Dendritic cell treated with granulocyte-macrophage colony-stimulating factor and Interleukin-4, amounts not matched to agents 40 ng/mL and 50 ng/mL, for 4 days (primary cell): ENCODE data around the gene ANKRD18B.
"Not testable (repeated sequence)": the region's sequence is repeated elsewhere in the genome, so short reads cannot be mapped to it uniquely, and the experiment has no call there.

Source experiments
- H3K27ac Mint-ChIP-seq: one replicate; pipeline ENCODE4 v1.8.0; 2022; ENCODE audit warnings: mild to moderate bottlenecking, mixed read lengths
- H3K27me3 Mint-ChIP-seq: one replicate; pipeline ENCODE4 v1.8.0; 2022; ENCODE audit warnings: mild to moderate bottlenecking, mixed read lengths
- H3K36me3 Mint-ChIP-seq: one replicate; pipeline ENCODE4 v1.8.0; 2022; ENCODE audit warnings: low read depth, mixed read lengths
- H3K4me1 Mint-ChIP-seq: one replicate; pipeline ENCODE4 v1.8.0; 2022; ENCODE audit warnings: low read depth, mixed read lengths
- H3K4me3 Mint-ChIP-seq: one replicate; pipeline ENCODE4 v1.8.0; 2022; ENCODE audit warnings: mild to moderate bottlenecking, moderate library complexity, mixed read lengths
- H3K9me3 Mint-ChIP-seq: one replicate; pipeline ENCODE4 v1.8.0; 2022; ENCODE audit warnings: mixed read lengths
- intact Hi-C: fragments of 100-400 bp; cut with micrococcal nuclease; formaldehyde crosslinking; loops from one replicate; pipeline ENCODE4 v1.15.0; 2022

The ANKRD18B gene

DNA sequence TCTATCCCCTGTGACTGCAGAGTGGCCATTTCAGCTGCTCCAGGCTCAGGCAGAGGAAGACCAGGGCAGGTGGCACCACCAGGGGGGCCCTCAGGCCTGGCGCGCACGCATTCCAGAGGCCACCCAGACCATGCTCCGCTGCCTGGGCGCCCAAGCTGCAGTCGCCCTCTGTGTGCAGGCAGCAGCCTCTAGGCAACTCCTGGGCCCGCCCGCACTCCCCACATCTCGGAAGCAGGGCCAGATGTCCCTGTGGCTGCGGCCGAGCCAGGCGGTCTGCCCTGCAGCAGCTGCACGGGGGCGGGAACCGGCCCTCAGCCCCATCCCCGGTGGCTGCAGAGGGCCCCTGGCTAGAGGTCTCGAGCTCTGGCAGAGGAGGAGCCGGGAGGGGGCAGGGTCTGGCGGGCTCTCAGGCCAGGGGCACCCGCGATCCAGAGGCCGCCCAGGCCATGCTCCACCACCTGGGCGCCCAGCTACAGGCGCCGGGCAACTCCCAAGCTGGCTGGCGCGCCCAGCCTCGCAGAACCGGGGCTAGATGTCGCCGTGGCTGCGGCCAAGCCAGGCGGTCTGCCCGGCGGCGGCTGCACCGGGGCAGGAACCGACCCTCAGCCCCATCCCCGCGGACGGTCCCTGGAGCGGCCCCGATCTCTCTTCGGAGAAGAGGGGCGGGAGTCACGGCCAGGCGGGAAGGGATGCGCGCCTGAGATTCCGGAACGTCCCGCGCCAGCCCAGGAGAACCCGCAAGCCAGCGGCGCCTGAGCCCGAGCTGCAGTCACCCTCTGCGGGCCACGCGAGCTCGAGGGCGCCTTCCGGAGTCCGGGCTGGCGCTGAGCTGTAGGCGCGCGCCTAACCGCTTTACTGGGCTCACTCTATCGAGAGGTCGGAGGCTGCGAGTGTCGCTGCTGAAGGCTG lies at the start of gene ANKRD18B:
ANKRD18B (plus strand) TSS at position 855 of the 909 bp plus-strand sequence. CDS start 239 bp downstream, outside the sequence.
- not testable (repeated sequence) for H3K27ac Mint-ChIP-seq

GRCh38 chr9:33475357-33475756 lies 48.7 kb upstream of the ANKRD18B start:
- Mint-ChIP-seq H3K27me3 (no peaks in the 10 kb centered on the region), H3K27ac (no peak overlapping the region), H3K4me3 (no peak overlapping the region), H3K9me3 (no peaks in the 10 kb centered on the region), H3K4me1 (peaks cover 19% of the 10 kb centered on the region), H3K36me3 (peaks cover 33% of the 10 kb centered on the region)
- intact Hi-C loops, result loop anchor here (10.0 kb wide), 1 partner anchor 181 kb away; the partner anchor contains the start of gene NFX1

More for the DNA sequence above, at the start of gene ANKRD18B:
- H3K9me3 Mint-ChIP-seq, intact Hi-C loops, H3K4me1 Mint-ChIP-seq, H3K36me3 Mint-ChIP-seq: not testable (repeated sequence)
- Mint-ChIP-seq H3K27me3 (peaks cover 60% of the 10 kb centered on the region), H3K4me3 (peak within 1 kb of the TSS; percentile 18)

DNA sequence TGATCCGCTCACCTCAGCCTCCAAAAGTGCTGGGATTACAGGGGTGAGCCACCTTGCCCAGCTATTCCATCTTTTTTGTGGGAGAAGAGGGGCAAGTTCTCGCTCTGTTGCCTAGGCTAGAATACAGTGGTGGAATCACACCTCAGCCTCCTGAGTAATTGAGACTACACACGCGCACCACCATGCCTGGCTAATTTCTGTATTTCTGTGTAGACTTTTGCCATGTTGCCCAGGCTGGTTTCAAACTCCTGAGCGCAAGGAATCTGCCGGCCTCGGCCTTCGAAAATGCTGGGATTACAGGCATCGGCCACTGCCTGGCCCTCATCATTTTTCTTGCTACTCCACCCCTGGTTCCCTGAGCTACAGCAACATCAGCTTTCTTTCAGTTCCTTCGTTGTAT lies 47.5 kb upstream of the ANKRD18B start:
- H3K27me3 Mint-ChIP-seq, result no peaks in the 10 kb centered on the region
- H3K9me3 Mint-ChIP-seq, result no peaks in the 10 kb centered on the region
- no peak overlapping the region for H3K4me3 Mint-ChIP-seq
- H3K36me3 Mint-ChIP-seq, result peaks cover 21% of the 10 kb centered on the region
- no peak overlapping the region for H3K27ac Mint-ChIP-seq
- H3K4me1 Mint-ChIP-seq, result peaks cover 14% of the 10 kb centered on the region
- intact Hi-C loops, result loop anchor here (10.0 kb wide), 1 partner anchor 182 kb away; the partner anchor contains the start of gene NFX1

DNA sequence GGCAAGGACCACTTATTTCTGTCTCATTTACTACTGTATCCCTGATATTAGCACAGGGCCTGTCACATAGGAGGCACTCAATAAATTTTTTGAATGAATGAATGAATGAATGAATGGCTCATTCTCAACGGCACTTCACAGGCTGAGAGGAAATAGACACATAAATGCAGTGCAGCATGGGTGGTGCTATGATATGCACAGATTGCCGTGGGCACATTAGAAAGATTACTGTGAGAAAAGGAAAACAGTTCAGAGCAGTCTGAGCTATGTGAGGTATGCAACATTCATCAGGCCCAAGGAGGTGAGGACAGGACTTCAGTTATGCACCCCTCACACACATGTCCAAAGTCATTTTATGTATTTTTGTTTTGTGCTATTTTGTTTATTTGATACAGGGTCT lies 43.9 kb upstream of the ANKRD18B start:
- H3K27me3 Mint-ChIP-seq, result no peaks in the 10 kb centered on the region
- H3K4me3 Mint-ChIP-seq, result no peak overlapping the region
- H3K4me1 Mint-ChIP-seq, result no peaks in the 10 kb centered on the region
- no peak overlapping the region for H3K27ac Mint-ChIP-seq
- intact Hi-C loops, result no loop called here
- no peaks in the 10 kb centered on the region for H3K9me3 Mint-ChIP-seq
- no peaks in the 10 kb centered on the region for H3K36me3 Mint-ChIP-seq

GRCh38 chr9:33480976-33481375 lies 43.1 kb upstream of the ANKRD18B start:
- Mint-ChIP-seq H3K27ac (no peak overlapping the region), H3K36me3 (no peaks in the 10 kb centered on the region), H3K9me3 (no peaks in the 10 kb centered on the region), H3K4me3 (no peak overlapping the region), H3K4me1 (no peaks in the 10 kb centered on the region), H3K27me3 (no peaks in the 10 kb centered on the region)
- intact Hi-C loops, result no loop called here

DNA sequence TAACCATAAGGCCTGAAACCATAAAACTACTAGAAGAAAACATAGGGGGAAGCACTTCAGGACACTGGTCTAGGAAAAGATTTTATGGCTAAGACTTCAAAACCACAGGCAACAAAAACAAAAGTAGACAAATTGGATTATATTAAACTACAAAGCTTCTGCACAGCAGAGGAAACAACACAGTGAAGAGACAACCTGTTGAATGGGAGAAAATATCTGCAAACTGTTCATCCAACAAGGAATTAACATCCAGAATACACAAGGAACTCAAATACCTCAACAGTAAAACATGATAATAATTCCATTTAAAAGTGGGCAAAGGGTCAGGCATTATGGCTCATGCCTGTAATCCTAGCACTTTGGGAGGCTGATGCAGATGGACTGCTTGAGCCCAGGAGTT lies 38.7 kb upstream of the ANKRD18B start:
- intact Hi-C loops, H3K4me1 Mint-ChIP-seq, H3K27ac Mint-ChIP-seq, H3K36me3 Mint-ChIP-seq, H3K27me3 Mint-ChIP-seq, H3K4me3 Mint-ChIP-seq, H3K9me3 Mint-ChIP-seq: not testable (repeated sequence)

DNA sequence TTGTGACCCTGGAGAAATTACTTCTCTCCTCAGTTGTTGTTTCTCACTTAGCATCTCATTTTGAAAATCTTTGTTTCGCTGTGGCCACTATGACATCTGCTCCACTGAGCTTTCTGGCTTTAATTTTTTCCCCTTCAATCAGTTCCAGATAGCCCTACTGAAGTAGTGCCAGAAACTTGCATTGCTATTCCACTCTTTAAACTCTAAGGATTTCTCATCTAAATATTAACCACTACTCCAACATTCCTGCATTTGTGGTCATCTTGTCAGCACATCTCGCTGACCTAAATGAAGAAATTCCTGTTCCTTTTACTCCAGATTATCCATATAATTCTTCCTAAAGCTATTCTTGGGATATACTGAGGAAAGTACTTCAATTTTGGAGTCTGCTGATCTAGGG lies 35.0 kb upstream of the ANKRD18B start:
- intact Hi-C loops, result no loop called here
- Mint-ChIP-seq H3K9me3 (no peaks in the 10 kb centered on the region), H3K4me1 (no peaks in the 10 kb centered on the region)

GRCh38 chr9:33493819-33494218 lies 30.2 kb upstream of the ANKRD18B start:
- H3K4me3 Mint-ChIP-seq, result not testable (repeated sequence)

More for the DNA sequence above, 35.0 kb upstream of the ANKRD18B start:
- Mint-ChIP-seq H3K27me3 (no peaks in the 10 kb centered on the region), H3K4me3 (no peak overlapping the region), H3K36me3 (no peaks in the 10 kb centered on the region), H3K27ac (no peak overlapping the region)

DNA sequence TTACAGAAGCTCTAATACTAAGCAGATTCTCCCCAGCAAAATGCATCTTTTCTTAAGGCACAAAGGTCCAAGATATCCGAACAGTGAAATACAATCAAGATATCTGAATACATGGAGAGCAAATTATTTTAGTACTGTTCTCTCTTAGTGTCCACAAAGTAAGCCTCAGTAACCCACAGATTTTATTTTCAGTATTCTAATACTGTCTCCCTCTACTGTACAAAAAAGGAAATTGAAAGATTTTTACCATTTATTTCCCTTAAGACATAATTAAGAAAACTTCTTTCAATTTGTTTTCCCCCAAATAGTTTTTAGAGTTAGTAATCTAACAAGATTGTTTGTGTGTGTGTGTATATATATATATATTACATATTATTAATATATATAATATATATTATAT lies 25.7 kb upstream of the ANKRD18B start:
- no peak overlapping the region for H3K27ac Mint-ChIP-seq
- H3K9me3 Mint-ChIP-seq, result no peaks in the 10 kb centered on the region
- intact Hi-C loops, result no loop called here
- no peaks in the 10 kb centered on the region for H3K36me3 Mint-ChIP-seq
- H3K4me3 Mint-ChIP-seq, result no peak overlapping the region
- no peaks in the 10 kb centered on the region for H3K4me1 Mint-ChIP-seq
- no peaks in the 10 kb centered on the region for H3K27me3 Mint-ChIP-seq

More at GRCh38 chr9:33493819-33494218, 30.2 kb upstream of the ANKRD18B start:
- H3K9me3 Mint-ChIP-seq, H3K36me3 Mint-ChIP-seq, H3K27me3 Mint-ChIP-seq, intact Hi-C loops, H3K27ac Mint-ChIP-seq, H3K4me1 Mint-ChIP-seq: not testable (repeated sequence)

- Mint-ChIP-seq H3K27ac (no peak overlapping the region), H3K27me3 (peaks cover 2% of the 10 kb centered on the region), H3K4me1 (no peaks in the 10 kb centered on the region), H3K9me3 (no peaks in the 10 kb centered on the region), H3K36me3 (peaks cover 6% of the 10 kb centered on the region), H3K4me3 (no peak overlapping the region)
- intact Hi-C loops, result no loop called here
Observed at GRCh38 chr9:33506626-33507370, 17.3 kb upstream of the ANKRD18B start.

- peak overlapping the region; percentile 97 for H3K27ac Mint-ChIP-seq
- H3K4me1 Mint-ChIP-seq, result no peaks in the 10 kb centered on the region
- H3K36me3 Mint-ChIP-seq, result peaks cover 6% of the 10 kb centered on the region
- H3K27me3 Mint-ChIP-seq, result peaks cover 2% of the 10 kb centered on the region
- peaks cover 14% of the 10 kb centered on the region for H3K9me3 Mint-ChIP-seq
- intact Hi-C loops, result loop anchor here (10.0 kb wide), 1 partner anchor 136 kb away; no protein-coding TSS in a partner anchor
- H3K4me3 Mint-ChIP-seq, result peak overlapping the region; percentile 99
Observed at GRCh38 chr9:33510262-33511183, 13.5 kb upstream of the ANKRD18B start.

DNA sequence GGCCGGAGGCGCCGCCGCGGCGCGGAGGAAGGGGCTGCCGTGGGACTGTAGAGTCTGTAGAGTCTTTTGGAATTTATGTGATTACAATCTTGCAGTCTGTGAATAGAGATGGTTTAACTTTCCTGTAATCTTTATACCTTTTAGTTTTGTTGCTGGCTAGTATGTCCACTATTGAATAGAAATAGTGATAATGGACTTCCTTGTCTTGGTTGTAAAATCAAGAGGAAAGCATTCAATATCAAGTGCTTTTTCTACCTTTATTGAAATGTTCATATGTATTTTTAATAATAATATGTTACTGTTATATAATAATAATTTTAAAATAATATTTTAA lies 12.9 kb upstream of the ANKRD18B start:
- intact Hi-C loops, result loop anchor here (10.0 kb wide), 1 partner anchor 136 kb away; no protein-coding TSS in a partner anchor
- peak overlapping the region; percentile 99 for H3K4me3 Mint-ChIP-seq
- not testable (repeated sequence) for H3K36me3 Mint-ChIP-seq, H3K4me1 Mint-ChIP-seq, H3K27me3 Mint-ChIP-seq
- peak overlapping the region; percentile 97 for H3K27ac Mint-ChIP-seq
- H3K9me3 Mint-ChIP-seq, result peaks cover 18% of the 10 kb centered on the region

DNA sequence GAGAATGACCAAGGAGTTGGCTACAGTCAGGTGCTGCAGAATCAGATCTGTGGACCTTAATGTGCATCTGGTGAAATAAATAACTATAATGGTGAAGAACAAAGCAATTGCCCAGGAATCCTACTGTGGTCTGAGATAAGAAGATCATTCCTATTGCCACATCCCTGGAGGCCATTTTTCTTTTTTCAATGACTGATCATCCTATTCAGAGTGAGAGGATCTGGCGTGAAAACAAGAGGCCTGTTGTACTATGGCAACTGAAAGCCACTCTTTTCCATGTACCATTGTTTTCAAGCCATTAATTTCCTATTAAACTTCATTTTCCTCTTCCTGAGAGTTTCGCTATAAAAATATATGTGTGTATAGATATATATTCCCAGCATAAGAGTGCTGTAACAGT lies 11.5 kb upstream of the ANKRD18B start:
- peaks cover 18% of the 10 kb centered on the region for H3K9me3 Mint-ChIP-seq
- H3K4me3 Mint-ChIP-seq, H3K27ac Mint-ChIP-seq, H3K36me3 Mint-ChIP-seq, H3K27me3 Mint-ChIP-seq, H3K4me1 Mint-ChIP-seq: not testable (repeated sequence)
- intact Hi-C loops, result loop anchor here (10.0 kb wide), 1 partner anchor 138 kb away; no protein-coding TSS in a partner anchor
